GM12878 (cell line): Measurements from ENCODE around the gene ARHGEF7. TPM values are rescaled to one million over a fixed set of nuclear protein-coding genes. Genes with fewer than 3 reads are reported as not detected.

Experiments used
- ATAC-seq: fragments of 200-7000 bp; cut with Tn5 transposase; 3 replicates; pipeline ENCODE4 v1.9.1; 2020; ENCODE audit warnings: mild to moderate bottlenecking, moderate library complexity
- BruUV-seq: library from RNA; stranded (reverse); fragments of 400-500 nt; replicated peaks from 2 replicates; lab custom pipeline; 2021; lab: Mats Ljungman, UMichigan
- CTCF ChIA-PET: fragments of 300-600 bp; sonication (Branson Sonifier 250); formaldehyde crosslinking; extraction: SDS; loops from one replicate; lab custom pipeline; 2021; ENCODE audit warnings: inconsistent platforms; lab: Yijun Ruan, JAX
- POLR2A ChIA-PET: fragments of 350-600 bp; formaldehyde crosslinking; extraction: SDS; loops from one replicate; lab custom pipeline; 2021; ENCODE audit warnings: inconsistent platforms; lab: Charles Lee
- RAD21 ChIA-PET: fragments of 300-600 bp; sonication (Branson Sonifier 250); formaldehyde crosslinking; loops from one replicate; lab custom pipeline; 2023; ENCODE audit warnings: antibody characterized with exemption; ENCODE audit not compliant: unreplicated experiment; lab: Charles Lee
- SMC1A ChIA-PET: fragments of 300-600 bp; sonication (Branson Sonifier 250); formaldehyde crosslinking; loops from one replicate; lab custom pipeline; 2023; ENCODE audit not compliant: unreplicated experiment, uncharacterized antibody; lab: Charles Lee
- DNase-seq: peaks from one replicate; pipeline ENCODE4 v3.0.0-alpha.2; 2011; ENCODE audit warnings: low read depth, low spot score
- FAIRE-seq: peaks from 3 replicates; lab custom pipeline; 2011; peaks lifted over from hg19 to GRCh38; lab: Jason Lieb, UNC
- H2AFZ ChIP-seq: 2 replicates; pipeline ENCODE4 v1.6.0; 2011; ENCODE audit warnings: low read depth, low read length, control low read depth; ENCODE audit not compliant: control insufficient read depth
- H3K27ac ChIP-seq: 2 replicates; pipeline ENCODE4 v1.5.1; 2011; ENCODE audit warnings: control low read depth; ENCODE audit not compliant: control insufficient read depth, insufficient read depth
- H3K27me3 ChIP-seq, 2 experiments: replicated peaks in 1 of 2; 2 replicates each; pipeline versions ENCODE4 v1.6.0 to v1.6.1; 2011; ENCODE audit warnings: low read length in 1 of 2; ENCODE audit not compliant: control insufficient read depth in 2 of 2, insufficient read depth in 2 of 2
- H3K36me3 ChIP-seq, 2 experiments: 2 replicates each; pipeline ENCODE4 v1.5.1; 2011; ENCODE audit warnings: low read length in 1 of 2; ENCODE audit not compliant: control insufficient read depth in 2 of 2, insufficient read depth in 2 of 2
- H3K4me1 ChIP-seq: 2 replicates; pipeline ENCODE4 v1.6.1; 2011; ENCODE audit warnings: mild to moderate bottlenecking, low read length, moderate library complexity, mixed read lengths; ENCODE audit not compliant: control insufficient read depth, insufficient read depth
- H3K4me2 ChIP-seq: 2 replicates; pipeline ENCODE4 v1.6.0; 2011; ENCODE audit warnings: control low read depth; ENCODE audit not compliant: control insufficient read depth, insufficient read depth
- H3K4me3 ChIP-seq: fragments of 200-600 bp; sonication (generic); 2 replicates; pipeline ENCODE4 v1.5.1; 2016
- H3K79me2 ChIP-seq: 2 replicates; pipeline ENCODE4 v1.6.0; 2011; ENCODE audit warnings: low read length; ENCODE audit not compliant: control insufficient read depth, insufficient read depth
- H3K9ac ChIP-seq: 2 replicates; pipeline ENCODE4 v1.8.0; 2011; ENCODE audit warnings: low read length, control low read depth, mixed read lengths; ENCODE audit not compliant: control insufficient read depth, insufficient read depth
- H3K9me3 ChIP-seq: replicated peaks from 3 replicates; pipeline ENCODE4 v1.5.1; 2011; ENCODE audit warnings: mild to moderate bottlenecking, low read length; ENCODE audit not compliant: control insufficient read depth, insufficient read depth
- H4K20me1 ChIP-seq: 2 replicates; pipeline ENCODE4 v1.6.0; 2011; ENCODE audit not compliant: control insufficient read depth, insufficient read depth
- BACH1 ChIP-seq: fragments of 450-650 bp; IDR thresholded peaks from 2 replicates; pipeline ENCODE4 v1.6.1; 2017; ENCODE audit warnings: mild to moderate bottlenecking, borderline replicate concordance
- BMI1 ChIP-seq: fragments of 450-650 bp; IDR thresholded peaks from 2 replicates; pipeline ENCODE4 v1.6.1; 2016; ENCODE audit warnings: mild to moderate bottlenecking, moderate library complexity, borderline replicate concordance
- CHD1 ChIP-seq: IDR thresholded peaks from 2 replicates; pipeline ENCODE4 v1.6.1; 2012; ENCODE audit warnings: low read depth, low read length, improper control_type of control experiment
- CHD4 ChIP-seq: fragments of 200-600 bp; sonication (generic); IDR thresholded peaks from 2 replicates; pipeline ENCODE4 v1.6.1; 2016; ENCODE audit warnings: mild to moderate bottlenecking
- CUX1 ChIP-seq: IDR thresholded peaks from 2 replicates; pipeline ENCODE4 v1.6.1; 2012; ENCODE audit warnings: improper control_type of control experiment, low read depth, low read length; ENCODE audit not compliant: insufficient replicate concordance
- IRF5 ChIP-seq: fragments of 450-650 bp; IDR thresholded peaks from 2 replicates; pipeline ENCODE4 v1.6.1; 2017; ENCODE audit warnings: borderline replicate concordance
- MYC ChIP-seq: IDR thresholded peaks from 2 replicates; pipeline ENCODE4 v1.6.1; 2011; ENCODE audit warnings: mild to moderate bottlenecking, low read length, moderate library complexity, inconsistent platforms; ENCODE audit not compliant: insufficient read depth, insufficient replicate concordance, insufficient read length, severe bottlenecking
- NFIC ChIP-seq: IDR thresholded peaks from 2 replicates; pipeline ENCODE4 v1.6.1; 2012; ENCODE audit warnings: low read depth, mild to moderate bottlenecking, inconsistent platforms, low read length, moderate library complexity
- NFYB ChIP-seq: IDR thresholded peaks from 2 replicates; pipeline ENCODE4 v1.6.1; 2011; ENCODE audit warnings: low read depth, mild to moderate bottlenecking, low read length, improper control_type of control experiment, moderate library complexity; ENCODE audit not compliant: insufficient read depth
- RAD21 ChIP-seq: IDR thresholded peaks from 2 replicates; pipeline ENCODE4 v1.6.1; 2011; ENCODE audit warnings: mild to moderate bottlenecking, low read depth, low read length, moderate library complexity; ENCODE audit not compliant: insufficient read depth
- SMAD5 ChIP-seq: IDR thresholded peaks from 2 replicates; pipeline ENCODE4 v1.6.1; 2016; ENCODE audit warnings: antibody characterized with exemption, low read depth
- SMARCA5 ChIP-seq: fragments of 450-650 bp; IDR thresholded peaks from 2 replicates; pipeline ENCODE4 v1.6.1; 2017; ENCODE audit warnings: mild to moderate bottlenecking
- WGBS: methylation state at CpG from one replicate; pipeline ENCODE4 v1.1.6; 2016; ENCODE audit warnings: low lambda C conversion rate; ENCODE audit not compliant: insufficient replicate concordance, insufficient coverage; ENCODE audit errors: missing lambda C conversion rate; 5-methylcytosine and 5-hydroxymethylcytosine counted together
- in situ Hi-C: fragments of 300-500 bp; cut with MboI; formaldehyde crosslinking; loops from 9 replicates; pipeline ENCODE4 v1.14.3; 2018; ENCODE audit warnings: mixed read lengths
- intact Hi-C: fragments of 100-400 bp; cut with micrococcal nuclease; formaldehyde crosslinking; loops from one replicate; pipeline ENCODE4 v1.14.2; 2022; ENCODE audit not compliant: unreplicated experiment
- polyA plus RNA-seq, 11 experiments: library from polyadenylated mRNA; depleted of rRNA in 4 of 11; unstranded in 6 of 11; stranded (reverse) in 5 of 11; fragments of >200 nt; fragmentation: Nextera tagmentation in 4 of 11; fragmentation: Illumina TruSeq in 1 of 11; extraction: Ambion mirVana in 4 of 11; extraction: Trizol in 1 of 11; gene quantifications; 1 replicate in 1 of 11; 2 replicates in 10 of 11; pipeline versions ENCODE4 v1.2.1 to v1.2.3, GENCODE V29; 2011 to 2016; ENCODE audit warnings: inconsistent platforms in 2 of 11, missing spikeins in 2 of 11, low read depth in 1 of 11
- total RNA-seq, 4 experiments: library from RNA; depleted of rRNA in 3 of 4; stranded (reverse); fragments of >200 nt in 3 of 4; fragmentation: Illumina TruSeq in 1 of 4; extraction: Trizol in 1 of 4; gene quantifications; 2 replicates each; pipeline versions ENCODE4 v1.2.1 to v1.2.3, GENCODE V29; 2013 to 2021
- TF ChIP-seq, protein P1 (sequence below): fragments of 450-650 bp; IDR thresholded peaks from 2 replicates; pipeline ENCODE4 v1.6.1; 2017; ENCODE audit warnings: mild to moderate bottlenecking, low read depth, inconsistent platforms; ENCODE audit not compliant: poor library complexity, severe bottlenecking
- TF ChIP-seq, protein P2 (sequence below): fragments of 450-650 bp; IDR thresholded peaks from 2 replicates; pipeline ENCODE4 v1.6.1; 2016; ENCODE audit warnings: mild to moderate bottlenecking

Gene ARHGEF7
- total and polyA plus RNA-seq, 10 of the 15 experiments (the other 5 are each of a cell fraction or from before 2014, with no cell fraction given), result 4.7 to 65.5 (median 36.6) TPM

DNA sequence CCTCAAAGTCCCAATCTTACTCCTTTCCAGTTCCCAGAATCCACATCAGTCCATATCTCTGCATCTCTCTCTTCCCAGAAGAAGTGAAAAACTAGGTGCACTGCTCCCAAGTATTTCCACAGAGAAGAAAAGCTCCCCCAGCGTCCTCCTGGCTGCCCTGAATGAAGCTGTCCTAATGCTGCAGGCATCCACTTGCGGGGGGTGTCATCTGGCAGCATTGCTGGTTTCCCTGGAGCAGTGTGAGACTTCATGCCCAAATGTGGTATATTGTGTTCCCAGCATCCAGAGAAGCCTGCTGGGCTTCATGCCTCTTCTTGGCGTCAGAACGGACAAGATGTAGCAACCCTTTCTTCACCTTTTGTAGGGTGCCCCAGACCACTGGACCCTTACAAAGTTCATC is 32.9 kb upstream of the ARHGEF7 start:
- WGBS, result 57% methylated on average over 4 of the region's 4 CpGs
- TF ChIP-seq BACH1 (no peak), CUX1 (no peak), SMARCA5 (no peak), MYC (no peak), RAD21 (no peak), SMAD5 (no peak), CHD1 (no peak), NFIC (no peak), BMI1 (no peak), NFYB (no peak), CHD4 (no peak), IRF5 (no peak)
- TF ChIP-seq, protein P1, sequence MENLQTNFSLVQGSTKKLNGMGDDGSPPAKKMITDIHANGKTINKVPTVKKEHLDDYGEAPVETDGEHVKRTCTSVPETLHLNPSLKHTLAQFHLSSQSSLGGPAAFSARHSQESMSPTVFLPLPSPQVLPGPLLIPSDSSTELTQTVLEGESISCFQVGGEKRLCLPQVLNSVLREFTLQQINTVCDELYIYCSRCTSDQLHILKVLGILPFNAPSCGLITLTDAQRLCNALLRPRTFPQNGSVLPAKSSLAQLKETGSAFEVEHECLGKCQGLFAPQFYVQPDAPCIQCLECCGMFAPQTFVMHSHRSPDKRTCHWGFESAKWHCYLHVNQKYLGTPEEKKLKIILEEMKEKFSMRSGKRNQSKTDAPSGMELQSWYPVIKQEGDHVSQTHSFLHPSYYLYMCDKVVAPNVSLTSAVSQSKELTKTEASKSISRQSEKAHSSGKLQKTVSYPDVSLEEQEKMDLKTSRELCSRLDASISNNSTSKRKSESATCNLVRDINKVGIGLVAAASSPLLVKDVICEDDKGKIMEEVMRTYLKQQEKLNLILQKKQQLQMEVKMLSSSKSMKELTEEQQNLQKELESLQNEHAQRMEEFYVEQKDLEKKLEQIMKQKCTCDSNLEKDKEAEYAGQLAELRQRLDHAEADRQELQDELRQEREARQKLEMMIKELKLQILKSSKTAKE, result no peak
- TF ChIP-seq, protein P2, sequence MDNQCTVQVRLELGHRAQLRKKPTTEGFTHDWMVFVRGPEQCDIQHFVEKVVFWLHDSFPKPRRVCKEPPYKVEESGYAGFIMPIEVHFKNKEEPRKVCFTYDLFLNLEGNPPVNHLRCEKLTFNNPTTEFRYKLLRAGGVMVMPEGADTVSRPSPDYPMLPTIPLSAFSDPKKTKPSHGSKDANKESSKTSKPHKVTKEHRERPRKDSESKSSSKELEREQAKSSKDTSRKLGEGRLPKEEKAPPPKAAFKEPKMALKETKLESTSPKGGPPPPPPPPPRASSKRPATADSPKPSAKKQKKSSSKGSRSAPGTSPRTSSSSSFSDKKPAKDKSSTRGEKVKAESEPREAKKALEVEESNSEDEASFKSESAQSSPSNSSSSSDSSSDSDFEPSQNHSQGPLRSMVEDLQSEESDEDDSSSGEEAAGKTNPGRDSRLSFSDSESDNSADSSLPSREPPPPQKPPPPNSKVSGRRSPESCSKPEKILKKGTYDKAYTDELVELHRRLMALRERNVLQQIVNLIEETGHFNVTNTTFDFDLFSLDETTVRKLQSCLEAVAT, result no peak

More for the DNA sequence above, 32.9 kb upstream of the ARHGEF7 start:
- ChIA-PET RAD21 (no interaction called here), POLR2A (no interaction called here), SMC1A (no interaction called here), CTCF (interaction anchor here (1.0 kb wide), 1 partner anchor 14 kb away, joined by 3 read pairs; no protein-coding TSS in a partner anchor)
- Histone ChIP-seq H3K4me1 (no peaks in the 10 kb centered on the region), H3K9me3 (no peaks in the 10 kb centered on the region; the same call in 2 of the 3 replicates), H3K27me3 (peaks cover 0 to 1% of the 10 kb centered on the region in 2 experiments; a peak in 1 of 4 replicates), H3K79me2 (no peaks in the 10 kb centered on the region), H3K9ac (no peak overlapping the region), H3K27ac (no peak overlapping the region), H2AFZ (no peak overlapping the region), H3K4me3 (no peak overlapping the region), H4K20me1 (no peaks in the 10 kb centered on the region), H3K4me2 (no peak overlapping the region), H3K36me3 (no peaks in the 10 kb centered on the region)
- no TSS peak for BruUV-seq
- intact Hi-C loops (no loop called here), in situ Hi-C loops (loop anchor here (25.0 kb wide), 1 partner anchor 1355 kb away; no protein-coding TSS in a partner anchor)
- DNase-seq (no peak), FAIRE-seq (no peak), ATAC-seq (no peak)
